Neural cell (in vitro differentiated cells): ENCODE measurements around the gene SMLR1.

Source experiments
- EP300 ChIP-seq: fragments of 450-650 bp; conservative IDR thresholded peaks from 2 replicates; pipeline ENCODE4 v1.6.1; 2014; ENCODE audit warnings: antibody characterized with exemption, mild to moderate bottlenecking, moderate library complexity; ENCODE audit not compliant: poor library complexity, severe bottlenecking
- POLR2AphosphoS5 ChIP-seq: IDR thresholded peaks from 2 replicates; pipeline ENCODE4 v1.6.1; 2012
- SMC3 ChIP-seq: fragments of 450-650 bp; conservative IDR thresholded peaks from 2 replicates; pipeline ENCODE4 v1.6.1; 2014; ENCODE audit warnings: antibody characterized with exemption, mild to moderate bottlenecking, moderate library complexity; ENCODE audit not compliant: poor library complexity
- TF ChIP-seq, protein P1 (sequence below): fragments of 450-650 bp; IDR thresholded peaks from 2 replicates; pipeline ENCODE4 v1.5.1; 2014; ENCODE audit warnings: antibody characterized with exemption, mild to moderate bottlenecking, moderate library complexity; ENCODE audit not compliant: poor library complexity, severe bottlenecking

DNA sequence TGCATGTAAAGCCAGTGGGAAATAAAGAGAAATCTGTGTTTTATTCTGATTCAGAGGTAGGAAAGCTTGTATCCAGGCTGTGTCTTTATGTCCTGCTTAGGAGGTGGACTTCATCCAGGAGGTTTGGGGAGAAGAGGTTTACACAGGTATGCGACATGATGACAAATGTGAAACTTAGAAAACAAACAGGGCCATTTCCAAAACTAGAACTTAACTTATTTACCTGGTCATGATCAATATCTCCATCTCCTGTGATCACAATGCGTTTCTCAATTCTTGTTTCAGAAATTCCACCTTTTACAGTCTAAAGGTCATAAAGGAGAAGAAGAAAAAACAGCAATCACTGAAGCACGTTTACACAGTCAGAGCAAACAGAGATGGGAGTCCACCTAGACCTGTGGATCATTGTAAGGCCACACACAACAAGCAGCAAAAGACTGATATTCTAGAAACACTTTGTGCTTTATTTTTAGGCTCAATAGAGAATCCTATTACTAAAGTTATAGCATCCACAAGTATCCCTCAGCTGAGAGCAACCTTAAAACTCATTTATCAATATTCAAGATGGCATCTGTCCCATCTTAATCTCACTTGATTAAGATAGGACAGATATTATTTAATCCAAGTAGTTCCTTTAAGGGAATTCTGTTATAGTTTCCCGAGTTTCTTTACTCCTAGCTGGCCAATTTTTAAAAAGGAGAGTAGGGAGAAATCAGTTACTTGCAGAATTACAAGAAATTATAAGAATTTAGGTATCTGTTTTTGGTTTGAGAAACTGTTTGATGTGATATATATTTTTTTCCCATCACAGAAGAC is 36.4 kb downstream of the SMLR1 start:
- TF ChIP-seq EP300 (no peak), POLR2AphosphoS5 (no peak), SMC3 (no peak)
- TF ChIP-seq, protein P1, sequence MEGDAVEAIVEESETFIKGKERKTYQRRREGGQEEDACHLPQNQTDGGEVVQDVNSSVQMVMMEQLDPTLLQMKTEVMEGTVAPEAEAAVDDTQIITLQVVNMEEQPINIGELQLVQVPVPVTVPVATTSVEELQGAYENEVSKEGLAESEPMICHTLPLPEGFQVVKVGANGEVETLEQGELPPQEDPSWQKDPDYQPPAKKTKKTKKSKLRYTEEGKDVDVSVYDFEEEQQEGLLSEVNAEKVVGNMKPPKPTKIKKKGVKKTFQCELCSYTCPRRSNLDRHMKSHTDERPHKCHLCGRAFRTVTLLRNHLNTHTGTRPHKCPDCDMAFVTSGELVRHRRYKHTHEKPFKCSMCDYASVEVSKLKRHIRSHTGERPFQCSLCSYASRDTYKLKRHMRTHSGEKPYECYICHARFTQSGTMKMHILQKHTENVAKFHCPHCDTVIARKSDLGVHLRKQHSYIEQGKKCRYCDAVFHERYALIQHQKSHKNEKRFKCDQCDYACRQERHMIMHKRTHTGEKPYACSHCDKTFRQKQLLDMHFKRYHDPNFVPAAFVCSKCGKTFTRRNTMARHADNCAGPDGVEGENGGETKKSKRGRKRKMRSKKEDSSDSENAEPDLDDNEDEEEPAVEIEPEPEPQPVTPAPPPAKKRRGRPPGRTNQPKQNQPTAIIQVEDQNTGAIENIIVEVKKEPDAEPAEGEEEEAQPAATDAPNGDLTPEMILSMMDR = no peak
